HFF-Myc (cell line): ENCODE measurements around the gene SPON1.

Experiments
- DNase-seq: peaks from one replicate; pipeline ENCODE4 v3.0.0-alpha.2; 2011; ENCODE audit warnings: low read depth; ENCODE audit errors: extremely low read depth
- H3K4me3 ChIP-seq: replicated peaks from 2 replicates; pipeline ENCODE4 v1.5.1; 2011; ENCODE audit warnings: low read depth, mild to moderate bottlenecking, control low read depth, low read length
- CTCF ChIP-seq: IDR thresholded peaks from 2 replicates; pipeline ENCODE4 v1.5.1; 2012; ENCODE audit warnings: mild to moderate bottlenecking, low read depth, low read length, control low read depth; ENCODE audit errors: missing control alignments

Gene SPON1

DNA sequence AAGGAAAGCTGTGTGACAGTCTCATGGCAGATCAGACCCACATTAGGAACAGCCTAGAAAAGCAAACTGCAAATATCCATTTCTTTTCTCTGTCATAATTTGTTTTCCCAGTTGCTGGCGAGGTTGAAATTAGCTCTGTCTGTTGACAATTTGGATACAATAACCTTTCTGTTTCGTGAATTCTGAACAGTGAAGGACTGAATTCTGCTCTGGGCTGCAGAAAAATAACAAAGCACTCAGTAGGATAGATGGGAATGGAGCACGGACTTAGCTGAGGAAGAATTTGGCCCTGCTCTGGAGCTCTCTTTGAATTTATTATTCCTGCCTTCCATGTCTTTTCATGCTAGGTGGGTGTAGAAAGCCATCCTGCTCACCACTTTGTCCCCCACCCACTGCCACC lies 256.2 kb downstream of the SPON1 start:
- DNase-seq = no peak
- no peak for TF ChIP-seq CTCF
- no peak overlapping the region for H3K4me3 ChIP-seq

- TF ChIP-seq CTCF = no peak
- no peak overlapping the region for H3K4me3 ChIP-seq
- DNase-seq = no peak
Measured at GRCh38 chr11:14223636-14224288, 261.2 kb downstream of the SPON1 start.

- DNase-seq = no peak
- no peak for TF ChIP-seq CTCF
Measured at GRCh38 chr11:14224395-14224794, 261.9 kb downstream of the SPON1 start.

GRCh38 chr11:14225666-14226065 lies 263.1 kb downstream of the SPON1 start:
- no peak overlapping the region for H3K4me3 ChIP-seq
- no peak for DNase-seq
- TF ChIP-seq CTCF = no peak

More at GRCh38 chr11:14224395-14224794, 261.9 kb downstream of the SPON1 start:
- no peak overlapping the region for H3K4me3 ChIP-seq

- DNase-seq = no peak
- no peak for TF ChIP-seq CTCF
- H3K4me3 ChIP-seq = no peak overlapping the region
Measured at GRCh38 chr11:14228356-14228755, 265.8 kb downstream of the SPON1 start.

GRCh38 chr11:14229472-14229871 lies 266.9 kb downstream of the SPON1 start:
- DNase-seq = no peak
- TF ChIP-seq CTCF = no peak
- H3K4me3 ChIP-seq = no peak overlapping the region

DNA sequence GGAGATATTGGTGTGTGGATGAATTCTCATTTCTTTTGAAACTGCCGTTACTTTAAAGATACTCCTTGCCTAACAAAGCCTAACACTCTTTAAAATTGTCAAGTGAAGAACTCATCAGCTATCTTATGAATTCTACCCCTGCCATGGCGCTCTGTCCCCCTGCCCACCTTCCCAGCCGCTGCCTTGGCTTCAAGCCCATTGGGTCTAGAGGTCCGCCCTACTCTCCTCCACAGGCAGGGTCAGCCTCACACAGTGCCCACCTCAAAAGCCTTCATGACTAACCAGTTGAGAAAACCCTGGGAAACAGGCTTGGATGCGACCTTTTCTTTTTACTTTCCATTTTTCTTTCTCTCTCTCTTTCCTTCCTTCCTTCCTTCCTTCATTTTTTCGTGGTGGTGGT lies 267.9 kb downstream of the SPON1 start:
- DNase-seq = no peak

More for the DNA sequence above, 267.9 kb downstream of the SPON1 start:
- H3K4me3 ChIP-seq = no peak overlapping the region
- no peak for TF ChIP-seq CTCF
